IMR-90 (cell line): ENCODE measurements around the gene ADAP1. TPM values are rescaled to one million over a fixed set of nuclear protein-coding genes. Genes with fewer than 3 reads are reported as not detected.

Source experiments
- ATAC-seq: fragments of 200-7000 bp; cut with Tn5 transposase; 2 replicates; pipeline ENCODE4 v1.9.1; 2020; ENCODE audit warnings: low read depth, mild to moderate bottlenecking, moderate library complexity
- BruUV-seq: library from RNA; stranded (reverse); fragments of 400-500 nt; replicated peaks from 2 replicates; lab custom pipeline; 2021; lab: Mats Ljungman, UMichigan
- CTCF ChIA-PET: fragments of 300-600 bp; formaldehyde crosslinking; extraction: SDS; loops from one replicate; lab custom pipeline; 2021; ENCODE audit warnings: antibody characterized with exemption; lab: Yijun Ruan, JAX
- POLR2A ChIA-PET: fragments of 300-600 bp; sonication (Branson Sonifier 250); formaldehyde crosslinking; loops from one replicate; lab custom pipeline; 2022; ENCODE audit warnings: antibody characterized with exemption; ENCODE audit not compliant: unreplicated experiment; lab: Charles Lee
- DNase-seq: peaks from one replicate; pipeline ENCODE4 v3.0.0; 2013
- H2AFZ ChIP-seq: replicated peaks from 2 replicates; pipeline ENCODE3; 2013; ENCODE audit warnings: low read length, mild to moderate bottlenecking; ENCODE audit not compliant: poor library complexity
- H2AK5ac ChIP-seq: 2 replicates; pipeline ENCODE4 v1.6.1; 2013; ENCODE audit warnings: low read depth, low read length, inconsistent platforms
- H2AK9ac ChIP-seq: replicated peaks from 2 replicates; pipeline ENCODE3; 2013; ENCODE audit warnings: mild to moderate bottlenecking, low read depth, low read length, moderate library complexity; ENCODE audit not compliant: poor library complexity
- H2BK120ac ChIP-seq: 2 replicates; pipeline ENCODE4 v1.6.1; 2013; ENCODE audit warnings: low read depth, low read length, inconsistent platforms
- H2BK15ac ChIP-seq: 3 replicates; pipeline ENCODE4 v1.6.1; 2013; ENCODE audit warnings: low read depth, low read length, inconsistent platforms
- H2BK20ac ChIP-seq: 2 replicates; pipeline ENCODE4 v1.6.1; 2013; ENCODE audit warnings: low read depth, mild to moderate bottlenecking, inconsistent platforms, low read length, moderate library complexity
- H2BK5ac ChIP-seq: 2 replicates; pipeline ENCODE4 v1.6.1; 2013; ENCODE audit warnings: mild to moderate bottlenecking, low read depth, low read length, inconsistent platforms; ENCODE audit not compliant: poor library complexity, severe bottlenecking
- H3K14ac ChIP-seq: replicated peaks from 2 replicates; pipeline ENCODE4 v1.6.1; 2013; ENCODE audit warnings: low read depth, low read length, inconsistent platforms
- H3K18ac ChIP-seq: 2 replicates; pipeline ENCODE4 v1.6.1; 2013; ENCODE audit warnings: low read depth, low read length, control low read depth
- H3K23ac ChIP-seq: 2 replicates; pipeline ENCODE4 v1.6.1; 2013; ENCODE audit warnings: low read depth, low read length, inconsistent platforms
- H3K27ac ChIP-seq: 2 replicates; pipeline ENCODE4 v1.5.1; 2013; ENCODE audit warnings: mild to moderate bottlenecking, control low read depth, low read length; ENCODE audit not compliant: insufficient read depth
- H3K27me3 ChIP-seq: 2 replicates; pipeline ENCODE4 v1.6.1; 2013; ENCODE audit warnings: low read length; ENCODE audit not compliant: control insufficient read depth, insufficient read depth
- H3K36me3 ChIP-seq: 2 replicates; pipeline ENCODE4 v1.6.1; 2013; ENCODE audit warnings: low read length, mixed read lengths; ENCODE audit not compliant: control insufficient read depth, insufficient read depth
- H3K4ac ChIP-seq: 2 replicates; pipeline ENCODE4 v1.6.1; 2013; ENCODE audit warnings: low read depth, low read length, inconsistent platforms
- H3K4me1 ChIP-seq: 2 replicates; pipeline ENCODE4 v1.6.1; 2013; ENCODE audit warnings: low read length, mixed read lengths; ENCODE audit not compliant: control insufficient read depth, insufficient read depth
- H3K4me2 ChIP-seq: 2 replicates; pipeline ENCODE4 v1.6.1; 2013; ENCODE audit warnings: low read depth, mild to moderate bottlenecking, control low read depth, low read length, moderate library complexity
- H3K4me3 ChIP-seq: 2 replicates; pipeline ENCODE4 v1.5.1; 2013; ENCODE audit warnings: low read depth, mild to moderate bottlenecking, control low read depth, low read length, moderate library complexity; ENCODE audit not compliant: insufficient read depth
- H3K56ac ChIP-seq: 2 replicates; pipeline ENCODE4 v1.6.1; 2013; ENCODE audit warnings: low read length, inconsistent platforms; ENCODE audit not compliant: insufficient read depth; ENCODE audit errors: extremely low read depth
- H3K79me1 ChIP-seq, 2 experiments: 2 replicates each; pipeline ENCODE4 v1.6.1; 2013; ENCODE audit warnings: low read length in 2 of 2, inconsistent platforms in 1 of 2, low read depth in 1 of 2
- H3K9ac ChIP-seq: 2 replicates; pipeline ENCODE4 v1.6.1; 2013; ENCODE audit warnings: low read depth, low read length, control low read depth
- H3K9me1 ChIP-seq: 2 replicates; pipeline ENCODE4 v1.6.1; 2013; ENCODE audit warnings: low read length, inconsistent platforms; ENCODE audit not compliant: insufficient read depth
- H3K9me3 ChIP-seq: 2 replicates; pipeline ENCODE4 v1.6.1; 2013; ENCODE audit warnings: low read length; ENCODE audit not compliant: control insufficient read depth, insufficient read depth
- H4K20me1 ChIP-seq: 2 replicates; pipeline ENCODE4 v1.6.1; 2013; ENCODE audit warnings: low read length, inconsistent platforms; ENCODE audit not compliant: insufficient read depth
- H4K5ac ChIP-seq: 2 replicates; pipeline ENCODE4 v1.6.1; 2013; ENCODE audit warnings: mild to moderate bottlenecking, low read depth, low read length, control low read depth
- H4K8ac ChIP-seq, 2 experiments: 2 replicates each; pipeline ENCODE4 v1.6.1; 2013; ENCODE audit warnings: low read depth in 2 of 2, low read length in 2 of 2, control low read depth in 1 of 2, inconsistent platforms in 1 of 2
- H4K91ac ChIP-seq: 2 replicates; pipeline ENCODE4 v1.6.1; 2013; ENCODE audit warnings: low read depth, low read length, inconsistent platforms; ENCODE audit not compliant: insufficient read depth
- BHLHE40 ChIP-seq: fragments of 150-350 bp; IDR thresholded peaks from 2 replicates; pipeline ENCODE4 v1.6.1; 2016; ENCODE audit warnings: mild to moderate bottlenecking, low read depth, low read length
- CHD1 ChIP-seq: IDR thresholded peaks from 2 replicates; pipeline ENCODE4 v1.6.1; 2012; ENCODE audit warnings: low read depth, low read length, improper control_type of control experiment
- FOS ChIP-seq: fragments of 150-350 bp; IDR thresholded peaks from 2 replicates; pipeline ENCODE4 v1.6.1; 2016; ENCODE audit warnings: low read depth, low read length
- MAFK ChIP-seq: IDR thresholded peaks from 2 replicates; pipeline ENCODE4 v1.6.1; 2012; ENCODE audit warnings: low read depth, low read length, improper control_type of control experiment
- MAZ ChIP-seq: IDR thresholded peaks from 2 replicates; pipeline ENCODE4 v1.6.1; 2012; ENCODE audit warnings: low read depth, mild to moderate bottlenecking, low read length, improper control_type of control experiment, moderate library complexity, borderline replicate concordance
- MXI1 ChIP-seq: IDR thresholded peaks from 2 replicates; pipeline ENCODE4 v1.6.1; 2012; ENCODE audit warnings: low read depth, mild to moderate bottlenecking, low read length, moderate library complexity, borderline replicate concordance
- NFE2L2 ChIP-seq: fragments of 150-350 bp; IDR thresholded peaks from 2 replicates; pipeline ENCODE4 v1.6.1; 2016; ENCODE audit warnings: low read depth, mild to moderate bottlenecking, low read length
- POLR2A ChIP-seq: IDR thresholded peaks from 2 replicates; pipeline ENCODE4 v1.6.1; 2012; ENCODE audit warnings: mild to moderate bottlenecking, low read depth, low read length
- RAD21 ChIP-seq: IDR thresholded peaks from 2 replicates; pipeline ENCODE4 v1.6.1; 2012; ENCODE audit warnings: low read length, improper control_type of control experiment
- RCOR1 ChIP-seq: IDR thresholded peaks from 2 replicates; pipeline ENCODE4 v1.6.1; 2012; ENCODE audit warnings: mild to moderate bottlenecking, low read length, improper control_type of control experiment; ENCODE audit not compliant: insufficient replicate concordance
- RFX5 ChIP-seq: IDR thresholded peaks from 2 replicates; pipeline ENCODE4 v1.8.0; 2012; ENCODE audit warnings: low read depth, mild to moderate bottlenecking, low read length, moderate library complexity
- SMC3 ChIP-seq: fragments of 150-350 bp; IDR thresholded peaks from 2 replicates; pipeline ENCODE4 v1.6.1; 2016; ENCODE audit warnings: low read depth, mild to moderate bottlenecking, antibody characterized with exemption, low read length, moderate library complexity
- WGBS, 2 experiments: methylation state at CpG; one replicate each; pipeline versions ENCODE4 v1.1.5 to v1.1.7; 2013; ENCODE audit warnings: missing lambda C conversion rate in 2 of 2; ENCODE audit not compliant: insufficient read length in 1 of 2; ENCODE audit errors: extremely low coverage in 2 of 2; 5-methylcytosine and 5-hydroxymethylcytosine counted together
- dilution Hi-C: fragments of 300-500 bp; cut with HindIII; formaldehyde crosslinking; loops from one replicate; pipeline ENCODE4 v1.14.3; 2018; ENCODE audit warnings: low sequenced_read_pairs; ENCODE audit not compliant: unreplicated experiment
- in situ Hi-C: fragments of 300-500 bp; cut with MboI; formaldehyde crosslinking; loops from 3 replicates; pipeline ENCODE4 v1.14.3; 2019; ENCODE audit warnings: low sequenced_read_pairs, inconsistent platforms, mixed read lengths
- intact Hi-C: fragments of 100-400 bp; cut with micrococcal nuclease; formaldehyde crosslinking; loops from 2 replicates; pipeline ENCODE4 v1.10.0; 2022
- polyA plus RNA-seq, 3 experiments: library from polyadenylated mRNA; depleted of rRNA; stranded (reverse); fragments of >200 nt; gene quantifications; 2 replicates each; pipeline ENCODE4 v1.2.3, GENCODE V29; 2012; ENCODE audit warnings: low replicate concordance in 1 of 3
- total RNA-seq: library from RNA; depleted of rRNA; stranded (reverse); fragments of >200 nt; gene quantifications from 2 replicates; pipeline ENCODE4 v1.2.3, GENCODE V29; 2012
- TF ChIP-seq, protein P1 (sequence below): fragments of 150-350 bp; IDR thresholded peaks from 2 replicates; pipeline ENCODE4 v1.6.1; 2017; ENCODE audit warnings: mild to moderate bottlenecking, antibody characterized with exemption, low read length, low read depth
- TF ChIP-seq, protein P2 (sequence below): fragments of 150-350 bp; IDR thresholded peaks from 2 replicates; pipeline ENCODE4 v1.6.1; 2016; ENCODE audit warnings: low read depth, mild to moderate bottlenecking, low read length, moderate library complexity, borderline replicate concordance

The ADAP1 gene
- total and polyA plus RNA-seq, 2 of the 4 experiments (the other 2 are of a cell fraction) = 1.4 to 2.0 TPM

DNA sequence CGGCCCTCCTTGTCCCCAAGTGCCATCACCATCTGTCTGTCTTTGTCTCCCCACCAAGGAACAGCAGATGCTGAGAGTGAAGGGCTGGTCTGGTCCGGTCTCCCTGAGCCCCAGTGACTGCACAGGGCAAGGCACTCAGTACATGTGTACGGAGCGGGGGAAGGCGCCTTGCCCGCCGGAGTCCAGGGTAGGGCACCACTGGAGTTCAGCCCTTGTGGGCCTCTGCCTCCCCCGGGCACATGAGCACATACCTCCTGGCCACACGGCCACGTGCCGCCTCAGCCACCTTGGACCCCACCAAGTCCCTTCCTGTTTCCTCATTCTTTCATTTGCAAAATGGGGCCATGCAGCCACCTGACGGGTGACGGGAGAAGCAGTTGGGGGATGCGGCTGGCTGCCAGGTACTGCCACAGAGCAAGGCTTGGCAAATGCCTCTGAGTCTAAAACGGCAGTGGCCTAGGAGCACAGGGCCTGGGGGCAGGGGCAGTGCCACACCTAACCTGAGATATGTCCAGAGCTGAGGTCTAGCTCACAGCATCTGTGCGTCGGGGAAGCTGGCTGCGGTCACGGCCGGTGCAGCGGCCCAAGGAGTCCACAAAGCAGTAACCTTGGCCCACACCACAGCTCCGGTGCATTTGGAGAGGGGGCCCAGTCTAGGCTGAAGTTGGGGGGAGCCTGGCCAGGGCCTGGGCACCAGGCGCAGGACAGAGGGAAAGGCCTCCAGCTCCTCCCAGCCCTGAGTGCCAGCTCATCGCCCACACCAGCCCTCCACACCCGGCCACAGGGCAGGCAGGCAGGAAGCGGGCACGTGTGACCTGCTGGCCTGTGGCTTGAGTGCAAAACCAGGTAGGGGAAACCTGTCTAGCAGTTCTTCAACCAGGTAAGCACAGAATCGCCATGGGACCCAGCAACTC is 5.2 kb downstream of the ADAP1 start:
- dilution Hi-C loops = no loop called here
- Histone ChIP-seq H2AK5ac (no peak overlapping the region), H2BK5ac (no peak overlapping the region), H3K23ac (no peak overlapping the region), H3K9me3 (no peaks in the 10 kb centered on the region), H3K27me3 (peaks cover 14% of the 10 kb centered on the region; the same call in 1 of the 2 replicates), H3K56ac (no peak overlapping the region), H3K9me1 (no peaks in the 10 kb centered on the region), H3K4me3 (no peak overlapping the region), H4K8ac (no peak overlapping the region), H2BK15ac (no peak overlapping the region), H3K27ac (no peak overlapping the region), H3K79me1 (no peaks in the 10 kb centered on the region; a peak in 1 of 4 replicates), H3K4me1 (no peaks in the 10 kb centered on the region; the same call in 1 of the 2 replicates), H3K4me2 (no peak overlapping the region), H3K9ac (no peak overlapping the region), H2BK120ac (no peak overlapping the region), H3K36me3 (no peaks in the 10 kb centered on the region), H3K4ac (no peak overlapping the region), H3K18ac (no peak overlapping the region), H4K5ac (no peak overlapping the region), H4K91ac (no peak overlapping the region), H4K20me1 (no peaks in the 10 kb centered on the region; the same call in 1 of the 2 replicates), H2AK9ac (no peak overlapping the region), H2BK20ac (no peak overlapping the region), H3K14ac (no peak overlapping the region), H2AFZ (no peak overlapping the region)
- ATAC-seq = no peak
- in situ Hi-C loops = no loop called here
- intact Hi-C loops = no loop called here
- POLR2A ChIA-PET = no interaction called here
- no peak for DNase-seq
- BruUV-seq = no TSS peak
- CTCF ChIA-PET = no interaction called here
- 74% methylated on average over 10 of the region's 28 CpGs; no CpG with 5 or more reads in 1 of the 2 experiments for WGBS, 2 experiments
- no peak for TF ChIP-seq MXI1
- no peak for TF ChIP-seq RAD21
- no peak for TF ChIP-seq RCOR1
- TF ChIP-seq POLR2A = no peak
- TF ChIP-seq RFX5 = no peak
- TF ChIP-seq, protein P1, sequence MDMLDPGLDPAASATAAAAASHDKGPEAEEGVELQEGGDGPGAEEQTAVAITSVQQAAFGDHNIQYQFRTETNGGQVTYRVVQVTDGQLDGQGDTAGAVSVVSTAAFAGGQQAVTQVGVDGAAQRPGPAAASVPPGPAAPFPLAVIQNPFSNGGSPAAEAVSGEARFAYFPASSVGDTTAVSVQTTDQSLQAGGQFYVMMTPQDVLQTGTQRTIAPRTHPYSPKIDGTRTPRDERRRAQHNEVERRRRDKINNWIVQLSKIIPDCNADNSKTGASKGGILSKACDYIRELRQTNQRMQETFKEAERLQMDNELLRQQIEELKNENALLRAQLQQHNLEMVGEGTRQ = no peak
- TF ChIP-seq NFE2L2 = no peak
- no peak for TF ChIP-seq BHLHE40
- no peak for TF ChIP-seq SMC3
- no peak for TF ChIP-seq CHD1
- no peak for TF ChIP-seq MAFK
- no peak for TF ChIP-seq MAZ
- TF ChIP-seq FOS = no peak
- TF ChIP-seq, protein P2, sequence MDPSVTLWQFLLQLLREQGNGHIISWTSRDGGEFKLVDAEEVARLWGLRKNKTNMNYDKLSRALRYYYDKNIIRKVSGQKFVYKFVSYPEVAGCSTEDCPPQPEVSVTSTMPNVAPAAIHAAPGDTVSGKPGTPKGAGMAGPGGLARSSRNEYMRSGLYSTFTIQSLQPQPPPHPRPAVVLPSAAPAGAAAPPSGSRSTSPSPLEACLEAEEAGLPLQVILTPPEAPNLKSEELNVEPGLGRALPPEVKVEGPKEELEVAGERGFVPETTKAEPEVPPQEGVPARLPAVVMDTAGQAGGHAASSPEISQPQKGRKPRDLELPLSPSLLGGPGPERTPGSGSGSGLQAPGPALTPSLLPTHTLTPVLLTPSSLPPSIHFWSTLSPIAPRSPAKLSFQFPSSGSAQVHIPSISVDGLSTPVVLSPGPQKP = no peak
